RPMI8226 (cell line): Measurements from ENCODE around the gene DAZL.

Source experiments
- DNase-seq: peaks from one replicate; pipeline ENCODE4 v3.0.0-alpha.2; 2015

DAZL gene

GRCh38 chr3:16538507-16538906 lies 66.7 kb downstream of the DAZL start:
- DNase-seq = no peak

- DNase-seq = no peak
Measured at GRCh38 chr3:16536996-16537395, 68.2 kb downstream of the DAZL start.
